CD4-positive, alpha-beta T cell (primary cell): ENCODE data around the gene C22orf39. TPM values are rescaled to one million over a fixed set of nuclear protein-coding genes. Genes with fewer than 3 reads are reported as not detected.
A peak's percentile ranks its signal among the peaks of the same experiment; 100 is the strongest.

ENCODE experiments used
- ATAC-seq: fragments of 200-7000 bp; cut with Tn5 transposase; one replicate; pipeline ENCODE4 v1.10.0; 2022; ENCODE audit warnings: mild to moderate bottlenecking; ENCODE audit not compliant: poor library complexity
- CTCF ChIA-PET: fragments of 350-600 bp; sonication (Branson Sonifier 250); formaldehyde crosslinking; loops from one replicate; lab custom pipeline; 2021; ENCODE audit warnings: antibody characterized with exemption, inconsistent platforms; lab: Charles Lee
- POLR2A ChIA-PET: fragments of 350-600 bp; sonication (Branson Sonifier 250); formaldehyde crosslinking; loops from one replicate; lab custom pipeline; 2021; ENCODE audit warnings: antibody characterized with exemption, inconsistent platforms; lab: Charles Lee
- DNase-seq, 14 experiments: peaks; one replicate each; pipeline ENCODE4 v3.0.0-alpha.2; 2013 to 2020; ENCODE audit warnings: mixed read lengths in 2 of 14
- H3K27ac ChIP-seq, 2 donors: one replicate each; pipeline versions ENCODE4 v1.5.1 to v1.7.0; 2013; ENCODE audit warnings: low read length in 2 of 2, low read depth in 1 of 2, mild to moderate bottlenecking in 1 of 2
- H3K27me3 ChIP-seq, 2 experiments: 1 replicate in 1 of 2; 2 replicates in 1 of 2; pipeline versions ENCODE4 v1.6.1 to v1.7.0; 2013; ENCODE audit warnings: low read length in 2 of 2, control low read depth in 1 of 2, mild to moderate bottlenecking in 1 of 2, moderate library complexity in 1 of 2; ENCODE audit not compliant: insufficient read depth in 2 of 2, control insufficient read depth in 1 of 2
- H3K36me3 ChIP-seq: one replicate; pipeline ENCODE4 v1.6.1; 2013; ENCODE audit warnings: low read length, control low read depth; ENCODE audit not compliant: insufficient read depth
- H3K4me1 ChIP-seq: one replicate; pipeline ENCODE4 v1.6.1; 2013; ENCODE audit warnings: low read length, control low read depth; ENCODE audit not compliant: insufficient read depth
- H3K4me3 ChIP-seq: one replicate; pipeline ENCODE4 v1.5.1; 2013; ENCODE audit warnings: mild to moderate bottlenecking, low read length, moderate library complexity
- H3K9me3 ChIP-seq, 2 experiments: 1 replicate in 1 of 2; 2 replicates in 1 of 2; pipeline versions ENCODE4 v1.6.1 to v1.7.0; 2013; ENCODE audit warnings: low read length in 2 of 2, mild to moderate bottlenecking in 2 of 2, control low read depth in 1 of 2, moderate library complexity in 1 of 2; ENCODE audit not compliant: control insufficient read depth in 1 of 2, insufficient read depth in 1 of 2
- H3K27ac Mint-ChIP-seq: one replicate; pipeline ENCODE4 v1.8.0; 2020; ENCODE audit warnings: mixed read lengths
- H3K27me3 Mint-ChIP-seq: one replicate; pipeline ENCODE4 v1.8.0; 2021; ENCODE audit warnings: mixed read lengths
- H3K36me3 Mint-ChIP-seq: one replicate; pipeline ENCODE4 v1.8.0; 2021; ENCODE audit warnings: low read depth, mixed read lengths
- H3K4me1 Mint-ChIP-seq: one replicate; pipeline ENCODE4 v1.8.0; 2021; ENCODE audit warnings: low read depth, mixed read lengths
- H3K4me3 Mint-ChIP-seq: one replicate; pipeline ENCODE4 v1.8.0; 2020; ENCODE audit warnings: mild to moderate bottlenecking, mixed read lengths
- H3K9me3 Mint-ChIP-seq: one replicate; pipeline ENCODE4 v1.8.0; 2020; ENCODE audit warnings: mixed read lengths
- intact Hi-C, 2 experiments: fragments of 100-400 bp; cut with DNase I in 1 of 2; cut with micrococcal nuclease in 1 of 2; formaldehyde crosslinking; loops; one replicate each; pipeline versions ENCODE4 v1.15.1 to v1.9.0; 2023 to 2025; cut with DNase I, micrococcal nuclease
- total RNA-seq, 174 experiments: library from RNA in 2 of 174; stranded (reverse) in 2 of 174; gene quantifications; one replicate each; pipeline ENCODE4 v1.2.3 and lab custom pipeline; 2021 to 2026
- TF ChIP-seq, protein P1 (sequence below): fragments of 200-600 bp; IDR thresholded peaks from one replicate; pipeline ENCODE4 v1.8.0; 2022; ENCODE audit warnings: antibody characterized with exemption, mild to moderate bottlenecking

Gene C22orf39
- total RNA-seq, 2 experiments from 2014 or later: 30.2 to 32.6 TPM

DNA sequence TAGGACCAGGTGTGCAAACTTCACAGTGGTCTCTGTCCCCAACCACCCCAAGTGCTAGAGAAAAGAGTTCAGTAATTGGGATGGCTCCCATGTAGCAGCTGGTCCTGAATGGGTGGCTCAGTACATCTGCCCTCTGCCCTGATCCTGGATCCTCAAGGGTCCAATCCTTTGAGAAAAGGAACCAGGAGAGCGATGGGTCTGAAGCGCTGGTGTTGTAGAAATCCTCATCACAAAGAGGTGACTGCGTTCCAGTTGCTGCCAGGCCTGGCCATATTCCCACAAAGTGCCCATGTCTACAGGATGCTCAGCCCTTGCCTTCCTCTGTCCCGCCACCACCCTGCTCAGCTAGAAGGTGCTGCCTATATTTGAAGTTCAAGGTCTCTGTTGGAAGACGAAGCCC, 6.2 kb upstream of the C22orf39 start:
- H3K27me3 Mint-ChIP-seq: no peaks in the 10 kb centered on the region
- Histone ChIP-seq H3K27ac (no peak overlapping the region), H3K36me3 (peaks cover 74% of the 10 kb centered on the region), H3K9me3 (no peaks in the 10 kb centered on the region), H3K4me3 (no peak overlapping the region), H3K4me1 (peaks cover 9% of the 10 kb centered on the region), H3K27me3 (no peaks in the 10 kb centered on the region)
- DNase-seq (no peak), ATAC-seq (no peak)
- ChIA-PET CTCF (no interaction called here), POLR2A (no interaction called here)
- intact Hi-C loops: no loop called here
- TF ChIP-seq, protein P1, sequence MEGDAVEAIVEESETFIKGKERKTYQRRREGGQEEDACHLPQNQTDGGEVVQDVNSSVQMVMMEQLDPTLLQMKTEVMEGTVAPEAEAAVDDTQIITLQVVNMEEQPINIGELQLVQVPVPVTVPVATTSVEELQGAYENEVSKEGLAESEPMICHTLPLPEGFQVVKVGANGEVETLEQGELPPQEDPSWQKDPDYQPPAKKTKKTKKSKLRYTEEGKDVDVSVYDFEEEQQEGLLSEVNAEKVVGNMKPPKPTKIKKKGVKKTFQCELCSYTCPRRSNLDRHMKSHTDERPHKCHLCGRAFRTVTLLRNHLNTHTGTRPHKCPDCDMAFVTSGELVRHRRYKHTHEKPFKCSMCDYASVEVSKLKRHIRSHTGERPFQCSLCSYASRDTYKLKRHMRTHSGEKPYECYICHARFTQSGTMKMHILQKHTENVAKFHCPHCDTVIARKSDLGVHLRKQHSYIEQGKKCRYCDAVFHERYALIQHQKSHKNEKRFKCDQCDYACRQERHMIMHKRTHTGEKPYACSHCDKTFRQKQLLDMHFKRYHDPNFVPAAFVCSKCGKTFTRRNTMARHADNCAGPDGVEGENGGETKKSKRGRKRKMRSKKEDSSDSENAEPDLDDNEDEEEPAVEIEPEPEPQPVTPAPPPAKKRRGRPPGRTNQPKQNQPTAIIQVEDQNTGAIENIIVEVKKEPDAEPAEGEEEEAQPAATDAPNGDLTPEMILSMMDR: no peak
- no peaks in the 10 kb centered on the region for H3K9me3 Mint-ChIP-seq
- H3K4me3 Mint-ChIP-seq: no peak overlapping the region
- peaks cover 4% of the 10 kb centered on the region for H3K4me1 Mint-ChIP-seq
- peaks cover 81% of the 10 kb centered on the region for H3K36me3 Mint-ChIP-seq
- H3K27ac Mint-ChIP-seq: no peak overlapping the region

DNA sequence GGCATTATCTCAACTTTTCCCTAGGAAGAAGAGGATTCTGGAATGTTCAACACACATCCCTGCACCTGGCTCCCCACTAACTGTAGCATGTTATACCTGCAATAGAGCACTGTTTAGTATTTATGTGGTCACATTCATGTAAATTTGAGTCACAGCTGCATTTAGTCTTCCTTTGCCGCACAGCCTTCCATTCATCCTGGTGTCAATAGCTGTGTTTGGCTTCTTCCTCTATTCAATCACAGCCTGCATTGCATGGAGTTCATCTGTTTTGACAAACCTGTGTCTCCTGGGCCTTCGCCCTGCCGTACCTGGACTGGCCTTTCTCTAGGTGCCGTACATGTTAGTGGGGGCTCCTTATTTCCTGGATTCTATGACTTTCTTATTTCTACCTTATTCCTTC, 4.1 kb upstream of the C22orf39 start:
- peak overlapping the region; percentile 17 for H3K27ac Mint-ChIP-seq
- CTCF ChIA-PET: interaction anchor here (0.6 to 0.7 kb wide), 2 partner anchors 19 to 30 kb away, joined by 3 read pairs; partner anchors contain the start of gene MRPL40

DNA sequence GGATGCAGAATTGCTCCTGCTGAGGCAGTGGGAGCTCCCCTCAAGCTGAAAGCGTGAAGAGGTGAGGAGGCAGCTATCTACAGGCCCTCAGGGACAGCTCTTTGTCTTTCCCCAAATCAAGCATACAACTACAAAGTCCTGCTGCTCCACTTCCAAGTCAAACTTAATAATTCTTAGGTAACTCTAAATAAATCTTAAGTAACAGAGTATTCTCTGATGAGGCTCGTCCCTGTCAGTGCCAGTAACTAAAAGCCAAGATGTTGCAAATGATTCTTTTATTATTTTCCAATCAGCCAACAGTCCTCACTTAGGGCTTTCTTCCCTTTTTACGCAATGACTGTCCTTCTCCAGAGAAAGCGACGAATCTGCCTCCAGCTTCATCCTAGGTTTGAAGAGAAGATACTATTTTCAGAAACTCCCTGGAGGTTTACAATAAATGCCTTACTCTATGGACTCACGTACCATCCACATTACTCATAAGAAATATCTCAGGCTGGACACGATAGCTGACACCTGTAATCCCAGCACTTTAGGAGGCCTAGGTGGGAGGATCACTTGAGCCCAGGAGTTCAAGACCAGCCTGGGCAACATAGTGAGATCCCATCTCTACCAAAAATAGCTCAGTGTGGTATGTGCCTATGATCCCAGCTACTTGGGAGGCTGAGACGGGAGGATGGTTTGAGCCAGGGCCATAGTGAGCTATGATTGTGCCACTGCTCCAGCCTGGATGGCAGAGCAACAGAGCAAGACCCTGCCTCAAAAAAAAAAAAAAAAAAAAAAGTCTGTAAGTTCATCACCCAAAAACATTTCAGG, 3.1 kb upstream of the C22orf39 start:
- CTCF ChIA-PET: interaction anchor here (0.7 kb wide), 1 partner anchor 18 kb away, joined by 3 read pairs; the partner anchor contains the start of gene MRPL40

More for the DNA sequence above, 4.1 kb upstream of the C22orf39 start:
- Mint-ChIP-seq H3K4me1 (peaks cover 19% of the 10 kb centered on the region), H3K27me3 (no peaks in the 10 kb centered on the region), H3K9me3 (no peaks in the 10 kb centered on the region), H3K4me3 (no peak overlapping the region), H3K36me3 (peaks cover 76% of the 10 kb centered on the region)
- Histone ChIP-seq H3K4me3 (no peak overlapping the region), H3K27ac (no peak overlapping the region), H3K4me1 (peaks cover 23% of the 10 kb centered on the region), H3K36me3 (peaks cover 60% of the 10 kb centered on the region), H3K27me3 (no peaks in the 10 kb centered on the region), H3K9me3 (no peaks in the 10 kb centered on the region)
- intact Hi-C loops: no loop called here
- ATAC-seq (no peak), DNase-seq (no peak)
- POLR2A ChIA-PET: no interaction called here
- TF ChIP-seq, protein P1: no peak

More for the DNA sequence above, 3.1 kb upstream of the C22orf39 start:
- TF ChIP-seq, protein P1: no peak
- DNase-seq: no peak
- Histone ChIP-seq H3K4me1 (peaks cover 32% of the 10 kb centered on the region), H3K36me3 (peaks cover 50% of the 10 kb centered on the region), H3K4me3 (no peak overlapping the region), H3K9me3 (no peaks in the 10 kb centered on the region), H3K27me3 (no peaks in the 10 kb centered on the region), H3K27ac (no peak overlapping the region)
- no peaks in the 10 kb centered on the region for H3K9me3 Mint-ChIP-seq
- peaks cover 70% of the 10 kb centered on the region for H3K36me3 Mint-ChIP-seq
- POLR2A ChIA-PET: no interaction called here
- intact Hi-C loops: no loop called here
- H3K27ac Mint-ChIP-seq: peak overlapping the region; percentile 91
- H3K4me1 Mint-ChIP-seq: peaks cover 26% of the 10 kb centered on the region
- ATAC-seq: no peak
- no peaks in the 10 kb centered on the region for H3K27me3 Mint-ChIP-seq
- peak overlapping the region; percentile 51 for H3K4me3 Mint-ChIP-seq
